ENCODE measurements around the gene ASPSCR1.
"Not testable (repeated sequence)": the region's sequence is repeated elsewhere in the genome, so short reads cannot be mapped to it uniquely, and the experiment has no call there.

The ASPSCR1 gene

DNA sequence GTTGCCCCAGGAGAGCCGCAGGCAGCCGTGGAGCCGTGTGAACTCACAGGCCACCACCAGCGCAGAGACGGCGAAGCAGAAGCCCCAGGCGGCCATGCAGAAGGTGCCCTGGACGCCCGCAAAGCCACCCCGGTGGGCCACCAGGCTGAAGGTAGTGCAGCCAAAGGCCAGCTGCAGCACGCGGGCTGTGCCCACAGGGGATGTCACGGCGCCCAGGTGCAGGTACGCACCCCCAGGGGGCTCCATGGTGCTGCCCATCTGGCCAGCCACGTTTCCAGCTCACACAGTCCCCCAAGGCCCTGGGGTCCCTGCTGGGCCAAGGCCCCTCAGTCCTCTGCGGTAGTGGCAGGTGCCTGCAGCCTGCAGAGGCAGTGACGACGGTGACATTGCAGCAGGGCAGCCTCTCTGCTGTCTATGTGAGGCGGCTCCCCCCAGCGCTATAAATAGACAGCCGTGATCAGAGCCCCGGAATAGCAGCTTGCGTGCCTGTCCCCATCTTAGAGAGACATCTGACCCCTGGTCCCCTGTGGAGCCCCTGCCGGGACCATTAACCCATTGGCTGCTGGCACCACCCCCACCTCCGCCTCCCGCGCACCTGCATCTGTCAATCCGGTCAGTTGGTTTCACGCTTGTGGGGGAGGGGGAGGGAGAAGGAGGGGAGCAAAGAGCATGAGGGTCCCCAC, 35.8 kb upstream of the ASPSCR1 start:
- DNase-seq = no peak

- no peak for DNase-seq
Observed at GRCh38 chr17:81942167-81942553, 35.3 kb upstream of the ASPSCR1 start.

GRCh38 chr17:81944858-81945257, 32.6 kb upstream of the ASPSCR1 start:
- no peak for DNase-seq

GRCh38 chr17:81947189-81947588, 30.2 kb upstream of the ASPSCR1 start, which contains the start of gene MYADML2:
Gene MYADML2 (minus strand): TSS chr17:81947233. CDS start chr17:81941741, 5,492 bp downstream.
- no peak for DNase-seq

DNA sequence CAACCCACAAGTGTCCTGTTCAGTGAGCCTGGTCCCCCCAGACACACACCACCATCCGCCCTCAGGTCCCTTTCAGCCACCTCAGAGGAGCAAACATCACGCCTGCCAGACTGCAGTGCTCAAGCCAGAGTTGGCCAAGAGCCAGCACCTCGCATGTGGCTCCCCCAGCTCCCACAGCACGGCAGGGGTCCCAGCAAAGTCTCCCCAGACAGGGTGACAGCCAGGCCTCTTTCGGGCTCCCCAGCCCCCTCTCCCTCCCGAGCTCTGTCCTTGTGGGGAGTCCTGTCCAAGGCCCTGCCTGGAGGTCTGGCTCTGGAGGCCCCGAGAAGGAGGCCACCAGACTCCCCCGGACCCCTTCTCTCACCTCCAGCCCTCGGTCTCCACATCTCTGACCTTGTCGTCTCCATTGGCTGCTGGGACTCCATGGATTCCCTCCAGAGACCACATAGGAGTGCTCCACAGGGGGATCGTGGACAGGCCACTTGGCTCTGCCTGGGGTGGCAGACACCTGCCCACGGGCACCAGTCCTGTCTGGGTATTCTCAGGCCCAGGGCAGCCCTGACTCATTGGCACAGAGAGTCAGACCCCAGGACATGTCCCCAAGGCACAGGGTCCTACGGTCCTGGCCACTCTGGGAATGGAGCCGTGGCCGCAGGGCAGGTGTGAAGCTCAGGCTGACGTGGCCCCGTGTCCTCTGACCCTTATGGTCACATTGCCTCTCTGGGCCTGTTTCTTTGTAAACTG, 28.6 kb upstream of the ASPSCR1 start:
- no peak for DNase-seq

- DNase-seq = no peak
Observed at GRCh38 chr17:81950501-81950900, 26.9 kb upstream of the ASPSCR1 start.

DNA sequence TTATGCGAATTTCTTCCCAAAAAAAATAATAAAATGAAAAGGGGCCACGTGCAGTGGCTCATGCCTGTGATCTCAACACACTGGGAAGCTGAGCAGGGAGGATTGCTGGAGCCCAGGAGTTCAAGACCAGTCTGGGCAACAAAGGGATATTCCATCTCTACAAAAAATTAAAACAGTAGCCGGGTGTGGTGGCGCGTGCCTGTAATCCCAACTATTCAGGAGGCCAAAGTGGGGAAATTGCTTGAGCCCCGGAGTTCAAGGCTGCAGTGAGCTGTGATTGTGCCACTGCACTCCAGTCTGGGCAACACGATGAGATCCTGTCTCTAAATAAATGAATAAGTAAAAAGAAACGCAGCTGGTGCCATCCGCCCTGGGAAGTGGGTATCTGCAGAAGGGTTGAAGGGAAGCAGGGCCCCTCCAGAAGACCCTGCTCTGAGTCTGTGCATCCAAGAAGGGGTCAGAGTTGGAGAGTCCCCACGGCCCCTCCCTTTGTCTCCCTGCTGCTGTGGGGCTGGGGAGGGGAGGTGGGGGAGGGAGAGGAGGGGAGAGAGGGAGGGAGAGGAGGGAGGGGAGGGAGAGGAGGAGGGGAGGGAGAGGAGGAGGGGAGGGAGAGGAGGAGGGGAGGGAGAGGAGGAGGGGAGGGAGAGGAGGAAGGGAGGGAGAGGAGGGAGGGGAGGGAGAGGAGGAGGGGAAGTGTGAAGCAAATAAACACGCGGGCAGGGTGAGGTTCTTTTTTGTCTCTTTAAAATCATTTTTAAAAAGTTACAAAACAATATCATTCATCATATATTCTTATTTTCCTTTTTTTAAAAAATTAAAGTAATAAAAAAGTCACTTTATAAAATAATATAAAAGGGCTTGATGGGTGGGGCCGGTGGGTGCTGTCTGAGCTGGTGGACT, 25.4 kb upstream of the ASPSCR1 start:
- no peak for DNase-seq

DNA sequence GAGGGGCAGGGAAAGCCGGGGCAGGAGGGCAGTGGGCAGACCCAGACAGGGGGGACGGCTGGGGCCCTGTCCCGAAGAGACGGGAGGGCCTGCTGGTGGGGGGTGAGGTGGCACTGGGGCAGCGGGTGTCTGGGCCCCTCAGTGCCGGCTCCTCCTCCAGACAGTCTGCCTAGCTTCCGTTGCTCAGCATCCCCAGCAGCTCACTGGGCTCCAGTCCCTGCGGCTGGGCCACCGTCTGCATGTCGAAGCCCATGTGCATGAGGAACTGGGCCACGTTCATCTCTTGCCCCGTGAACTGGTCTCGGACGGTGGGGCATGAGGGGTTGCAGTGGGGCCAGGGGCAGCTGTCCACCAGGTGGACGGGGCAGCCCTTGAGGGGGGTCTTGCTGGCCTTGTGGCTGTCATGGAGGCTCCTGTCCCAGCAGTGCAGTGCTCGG, 24.6 kb upstream of the ASPSCR1 start:
- no peak for DNase-seq

- not testable (repeated sequence) for DNase-seq
Observed at GRCh38 chr17:81953443-81953842, 24.0 kb upstream of the ASPSCR1 start.

DNA sequence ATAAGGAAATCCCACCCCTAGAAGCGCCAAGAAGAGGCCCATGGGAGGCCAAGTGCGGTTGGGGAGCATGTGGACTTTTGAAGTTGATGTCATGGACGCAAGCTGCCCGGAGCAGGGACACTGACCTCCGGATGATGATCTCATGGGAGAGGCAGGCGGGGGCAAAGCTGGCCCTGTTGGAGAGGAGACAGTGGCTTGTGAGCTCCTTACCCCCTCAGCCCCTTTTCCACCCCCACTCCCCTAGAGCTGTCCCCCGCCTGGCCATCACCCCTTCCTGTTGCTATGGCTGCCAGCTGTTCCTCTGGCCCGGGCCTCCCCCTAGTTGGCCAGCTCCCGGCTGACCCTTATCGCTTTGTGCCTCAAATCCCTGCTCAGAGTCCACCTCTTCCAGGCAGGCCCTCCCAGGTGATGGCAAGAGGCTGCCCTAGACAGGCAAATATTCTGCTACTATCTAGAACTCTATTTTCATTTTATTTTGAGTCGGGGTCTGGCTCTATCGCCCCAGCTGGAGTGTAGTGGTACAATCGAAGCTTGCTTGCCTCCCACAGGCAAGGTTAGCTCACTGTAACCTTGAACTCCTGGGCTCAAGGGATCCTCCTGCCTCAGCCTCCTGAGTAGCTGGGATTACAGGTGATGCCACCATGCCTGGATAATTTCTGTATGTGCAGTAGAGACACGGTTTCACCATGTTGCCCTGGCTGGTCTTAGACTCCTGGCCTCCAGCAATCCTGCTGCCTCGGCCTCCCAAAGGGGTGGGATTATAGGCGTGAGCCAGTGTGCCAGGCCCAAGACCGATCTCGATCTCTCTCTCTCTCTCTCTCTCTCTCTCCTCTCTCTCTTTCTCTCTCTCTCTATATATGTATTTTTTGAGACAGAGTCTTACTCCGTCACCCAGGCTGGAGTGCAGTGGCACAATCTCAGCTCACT, 23.0 kb upstream of the ASPSCR1 start:
- DNase-seq = no peak

DNA sequence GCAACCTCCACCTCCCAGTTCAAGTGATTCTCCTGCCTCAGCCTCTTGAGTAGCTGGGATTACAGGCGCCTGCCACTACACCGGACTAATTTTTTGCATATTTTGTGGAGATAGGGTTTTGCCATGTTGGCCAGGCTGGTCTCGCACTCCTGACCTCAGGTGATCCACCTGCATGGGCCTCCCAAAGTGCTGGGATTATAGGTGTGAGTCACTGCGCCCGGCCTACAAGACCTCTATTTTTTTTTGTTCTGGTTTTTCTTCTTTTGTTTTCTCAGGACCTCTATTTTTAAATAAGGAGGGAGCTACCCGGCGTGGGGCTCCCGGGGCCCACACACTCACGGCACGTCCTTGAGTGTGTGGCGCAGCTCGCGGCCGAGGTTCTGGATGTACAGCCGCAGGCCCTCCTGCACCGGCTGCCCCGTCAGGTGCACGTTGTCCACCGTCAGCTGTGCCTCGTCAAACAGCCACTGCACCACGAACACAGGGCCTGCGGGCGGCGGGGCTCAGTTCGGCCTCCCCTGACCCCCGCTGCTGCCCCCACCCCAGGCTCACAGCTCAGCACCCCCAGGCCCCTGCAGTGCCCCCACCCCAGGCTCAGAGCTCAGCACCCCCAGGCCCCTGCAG, 22.3 kb upstream of the ASPSCR1 start:
- DNase-seq = no peak

GRCh38 chr17:81955756-81956544, 21.5 kb upstream of the ASPSCR1 start:
- DNase-seq = no peak

GRCh38 chr17:81956607-81957589, 20.5 kb upstream of the ASPSCR1 start:
- DNase-seq = no peak

GRCh38 chr17:81957691-81958432, 19.6 kb upstream of the ASPSCR1 start:
- DNase-seq = no peak

DNA sequence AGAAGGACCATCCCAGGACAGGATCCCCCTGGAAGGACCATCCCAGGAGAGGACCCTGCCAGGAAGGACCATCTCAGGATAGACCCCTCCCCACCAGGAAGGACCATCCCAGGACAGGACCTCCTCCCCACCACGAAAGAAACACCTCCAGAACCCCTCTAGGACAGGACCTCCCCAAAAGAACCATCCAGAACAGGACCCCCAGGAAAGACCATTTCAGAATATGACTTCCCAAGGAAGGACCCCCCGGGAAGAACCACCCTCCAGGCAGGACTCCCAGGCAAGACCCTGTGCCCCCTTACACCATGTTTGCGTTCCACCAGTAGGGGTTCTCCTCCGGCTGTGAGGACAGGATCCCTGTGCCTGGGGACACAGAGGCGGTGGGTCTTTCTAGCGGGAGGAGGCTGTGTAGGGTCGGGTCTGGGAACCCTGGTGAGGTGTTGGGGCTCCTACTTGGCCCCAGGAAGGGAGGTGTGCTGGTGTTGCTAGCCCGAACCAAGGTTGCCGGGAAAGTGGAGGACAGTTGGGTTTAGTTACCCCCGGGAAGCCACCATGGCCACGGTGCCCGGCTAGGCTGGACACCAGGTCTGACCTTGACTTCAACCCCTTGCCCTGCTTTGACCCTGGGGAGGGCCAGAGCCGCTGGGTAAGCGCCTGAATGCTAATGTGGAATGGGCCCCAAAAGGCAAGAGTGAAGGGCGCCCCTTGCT, 18.6 kb upstream of the ASPSCR1 start:
- DNase-seq = no peak

- peak; percentile 66 for DNase-seq
Observed at GRCh38 chr17:81959362-81960129, 17.9 kb upstream of the ASPSCR1 start.

All from CD4-positive, alpha-beta T cell treated with Interleukin-4 for 4 hours (primary cell).